Endometrial microvascular endothelial cells (primary cell): ENCODE measurements around the gene B4GALNT2. TPM values are rescaled to one million over a fixed set of nuclear protein-coding genes. Genes with fewer than 3 reads are reported as not detected.
"Not testable (repeated sequence)": the region's sequence is repeated elsewhere in the genome, so short reads cannot be mapped to it uniquely, and the experiment has no call there.

Experiments
- in situ Hi-C: cut with HindIII; loops from 2 replicates; pipeline ENCODE4 v1.10.0; 2017; ENCODE audit warnings: low sequenced_read_pairs, low pct_unique_long_range_greater_than_20kb; ENCODE audit errors: inconsistent ontology term
- total RNA-seq: library from RNA; depleted of rRNA; stranded (reverse); fragments of >200 nt; gene quantifications from one replicate; pipeline ENCODE4 v1.2.3, GENCODE V29; 2015; ENCODE audit errors: inconsistent ontology term

Gene B4GALNT2, protein sequence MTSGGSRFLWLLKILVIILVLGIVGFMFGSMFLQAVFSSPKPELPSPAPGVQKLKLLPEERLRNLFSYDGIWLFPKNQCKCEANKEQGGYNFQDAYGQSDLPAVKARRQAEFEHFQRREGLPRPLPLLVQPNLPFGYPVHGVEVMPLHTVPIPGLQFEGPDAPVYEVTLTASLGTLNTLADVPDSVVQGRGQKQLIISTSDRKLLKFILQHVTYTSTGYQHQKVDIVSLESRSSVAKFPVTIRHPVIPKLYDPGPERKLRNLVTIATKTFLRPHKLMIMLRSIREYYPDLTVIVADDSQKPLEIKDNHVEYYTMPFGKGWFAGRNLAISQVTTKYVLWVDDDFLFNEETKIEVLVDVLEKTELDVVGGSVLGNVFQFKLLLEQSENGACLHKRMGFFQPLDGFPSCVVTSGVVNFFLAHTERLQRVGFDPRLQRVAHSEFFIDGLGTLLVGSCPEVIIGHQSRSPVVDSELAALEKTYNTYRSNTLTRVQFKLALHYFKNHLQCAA
- not detected for total RNA-seq

DNA sequence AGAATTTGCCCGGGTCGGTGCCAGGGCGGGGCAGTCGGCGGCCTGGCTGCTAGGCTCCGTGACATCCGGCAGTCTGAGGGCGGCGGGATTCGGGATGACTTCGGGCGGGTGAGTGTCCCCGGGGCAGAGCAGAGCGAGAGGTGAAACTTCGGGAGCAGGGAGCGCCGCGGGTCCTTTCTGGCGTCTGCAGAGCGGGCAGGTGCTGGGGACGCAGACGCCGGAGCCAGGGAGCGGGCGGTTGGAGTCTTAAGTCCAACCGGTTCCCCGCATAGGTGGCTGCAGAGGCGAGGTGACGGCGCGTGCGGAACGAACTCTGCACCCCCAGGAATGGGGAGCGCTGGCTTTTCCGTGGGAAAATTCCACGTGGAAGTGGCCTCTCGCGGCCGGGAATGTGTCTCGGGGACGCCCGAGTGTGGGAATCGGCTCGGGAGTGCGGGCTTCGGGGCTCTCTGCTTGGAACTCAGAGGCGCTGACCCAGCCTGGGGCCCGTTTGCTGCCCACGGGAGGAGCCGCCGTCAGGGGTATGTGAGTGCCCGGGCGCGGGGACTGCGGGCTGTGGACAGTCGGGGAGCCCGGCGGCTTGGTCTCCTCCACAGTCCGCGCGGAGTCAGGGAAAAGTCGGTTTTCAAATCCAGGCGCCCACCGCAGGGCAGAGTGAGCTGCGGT lies at the start of gene B4GALNT2:
B4GALNT2 (plus strand) TSS at position 71 of the 666 bp plus-strand sequence; CDS start at position 95, 24 bp downstream.
- in situ Hi-C loops = no loop called here

DNA sequence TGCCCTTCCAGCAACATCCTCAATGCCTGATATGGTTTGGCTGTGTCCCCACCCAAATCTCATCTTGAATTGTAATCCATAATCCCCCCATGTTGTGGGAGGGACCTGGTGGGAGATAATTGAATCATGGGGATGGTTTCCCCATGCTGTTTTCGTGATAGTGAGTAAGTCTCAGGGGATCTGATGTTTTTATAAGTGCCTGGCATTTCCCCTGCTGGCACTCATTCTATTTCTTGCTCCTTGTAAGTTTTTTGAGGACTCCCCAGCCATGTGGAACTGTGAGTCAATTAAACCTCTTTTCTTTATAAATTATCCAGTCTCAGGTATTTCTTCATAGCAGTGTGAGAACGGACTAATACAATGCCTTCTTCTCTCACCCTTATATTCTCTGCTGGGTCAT lies 47.5 kb upstream of the B4GALNT2 start:
- in situ Hi-C loops = not testable (repeated sequence)

DNA sequence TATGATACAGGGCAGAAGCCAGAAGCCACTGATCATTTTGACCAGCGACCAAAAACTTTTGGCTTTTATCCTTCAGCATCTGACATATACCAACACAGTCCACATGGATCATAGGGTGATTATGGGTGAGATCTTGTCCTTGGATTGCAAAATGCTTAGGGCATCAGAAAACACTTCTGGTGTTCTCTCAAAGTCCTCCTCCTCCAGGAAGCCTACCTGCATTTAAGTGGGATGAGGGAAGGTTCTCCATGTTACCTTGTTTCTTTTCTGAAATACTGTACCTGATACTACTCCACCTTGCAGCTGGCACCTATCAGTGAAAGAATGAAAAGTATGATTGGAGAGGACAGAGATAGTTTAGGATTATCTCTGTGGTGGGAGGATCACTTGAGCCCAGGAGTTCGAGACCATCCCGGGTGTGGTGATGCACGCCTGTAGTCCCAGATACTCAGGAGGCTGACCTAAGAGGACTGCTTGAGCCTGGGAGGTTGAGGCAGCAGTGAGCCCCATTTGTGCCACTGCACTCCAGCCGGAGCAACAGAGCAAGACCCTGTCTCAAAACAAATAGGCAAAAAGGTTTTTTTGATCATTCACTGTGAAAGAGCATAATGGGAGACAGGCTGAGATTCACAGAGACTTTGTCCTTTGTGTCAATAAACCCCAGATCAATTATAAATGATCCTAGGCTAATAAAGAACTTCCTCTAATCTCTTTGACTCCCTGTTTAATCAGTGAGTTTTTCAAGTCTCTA lies 46.8 kb upstream of the B4GALNT2 start:
- in situ Hi-C loops = no loop called here

DNA sequence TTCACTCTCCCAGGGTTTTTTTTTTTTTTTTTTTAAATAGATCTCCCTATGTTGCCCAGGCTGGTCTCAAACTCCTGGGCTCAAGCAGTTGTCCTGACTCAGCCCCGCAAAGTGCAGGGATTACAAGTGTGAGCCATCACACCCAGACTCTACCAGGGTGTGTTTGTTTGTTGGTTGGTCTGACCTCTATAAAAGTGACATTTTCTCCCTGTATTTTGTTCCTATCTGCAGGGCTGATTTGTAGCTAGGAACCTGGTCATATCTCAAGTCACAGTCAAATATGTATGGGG lies 46.3 kb upstream of the B4GALNT2 start:
- in situ Hi-C loops = no loop called here

DNA sequence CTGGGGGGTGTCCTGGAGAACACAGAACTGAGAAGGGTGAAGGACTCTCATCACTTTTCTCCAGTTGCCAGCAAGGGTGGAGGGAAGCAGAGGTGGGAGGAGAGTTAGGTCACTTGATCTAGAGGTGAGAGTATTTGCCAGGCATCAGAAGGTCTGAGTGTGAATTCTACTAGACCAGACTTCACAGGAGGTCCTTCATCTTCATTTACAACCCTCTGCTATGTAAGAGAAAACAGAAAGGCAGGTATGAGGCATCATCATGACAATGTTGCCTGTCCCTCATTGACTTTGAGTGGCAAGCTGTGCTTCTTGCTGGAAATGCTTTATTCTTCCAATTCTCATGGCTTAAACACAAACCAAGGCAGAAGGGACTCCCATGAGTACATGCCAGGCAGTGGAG lies 45.9 kb upstream of the B4GALNT2 start:
- in situ Hi-C loops = no loop called here

DNA sequence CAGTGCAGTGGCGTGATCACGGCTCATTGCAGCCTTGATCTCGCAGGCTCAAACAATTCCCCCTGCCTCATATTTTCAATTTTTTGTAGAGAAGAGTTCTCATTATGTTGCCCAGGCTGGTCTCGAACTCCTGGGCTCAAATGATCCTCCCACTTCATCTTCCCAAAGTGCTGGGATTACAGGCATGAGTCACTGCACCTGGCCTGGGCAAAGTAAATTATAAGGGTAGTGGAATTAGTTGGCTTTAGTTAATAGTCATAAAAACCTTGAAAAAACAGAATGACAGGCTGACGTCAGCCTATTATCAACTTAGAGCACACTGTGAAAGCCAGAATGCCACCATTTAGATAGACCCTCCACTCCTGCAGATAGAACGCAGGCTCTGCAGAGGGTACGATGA lies 43.5 kb upstream of the B4GALNT2 start:
- in situ Hi-C loops = no loop called here

DNA sequence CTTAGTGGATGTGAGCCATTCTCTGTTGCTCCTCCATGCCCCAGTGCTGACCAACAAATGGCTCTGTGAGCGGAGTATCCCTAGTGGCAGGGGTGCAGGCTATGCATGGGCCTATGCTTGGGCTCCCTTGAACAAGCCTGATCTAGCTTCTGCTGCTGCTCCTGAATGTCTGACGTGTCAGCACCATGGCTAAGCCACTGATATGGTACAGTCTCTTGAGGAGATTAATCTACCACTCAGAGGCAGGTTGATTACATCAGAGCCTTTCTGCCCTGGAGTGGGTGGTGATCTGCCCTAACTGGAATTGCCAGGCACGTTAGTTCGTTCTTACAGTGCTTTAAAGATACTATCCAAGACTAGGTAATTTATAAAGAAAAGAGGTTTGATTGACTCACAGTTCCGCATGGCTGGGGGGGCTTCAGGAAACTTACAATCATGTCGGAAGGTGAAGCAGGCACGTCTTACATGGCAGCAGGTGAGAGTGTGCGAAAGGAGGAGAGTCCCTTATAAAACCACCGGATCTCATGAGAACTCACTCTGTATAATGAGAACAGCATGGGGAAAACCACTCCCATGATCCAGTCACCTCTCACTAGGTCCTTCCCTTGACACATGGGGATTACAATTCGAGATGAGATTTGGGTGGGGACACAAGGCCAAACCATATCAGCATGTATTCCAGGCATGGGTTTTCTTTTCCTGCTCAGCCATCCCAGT lies 41.5 kb upstream of the B4GALNT2 start:
- in situ Hi-C loops = no loop called here

DNA sequence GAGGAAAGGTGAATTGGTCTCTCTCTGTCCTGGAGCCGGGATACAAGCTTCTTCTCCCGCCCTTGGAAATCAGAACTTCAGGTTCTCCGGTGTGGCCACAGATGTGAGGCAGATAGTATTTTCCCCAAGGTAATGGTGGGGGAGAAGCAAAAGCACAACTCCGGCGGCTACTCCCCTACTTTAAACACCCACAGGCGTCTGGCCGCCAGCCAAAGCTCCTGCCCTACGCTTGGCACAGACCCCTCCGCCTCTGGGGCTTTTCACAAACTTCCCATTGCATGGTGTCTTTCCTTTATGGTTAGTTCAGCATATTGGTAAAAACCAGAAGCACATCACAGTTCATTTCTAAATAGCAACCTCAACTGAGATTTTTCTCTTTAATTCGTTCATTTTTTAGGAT lies 39.4 kb upstream of the B4GALNT2 start:
- in situ Hi-C loops = no loop called here

DNA sequence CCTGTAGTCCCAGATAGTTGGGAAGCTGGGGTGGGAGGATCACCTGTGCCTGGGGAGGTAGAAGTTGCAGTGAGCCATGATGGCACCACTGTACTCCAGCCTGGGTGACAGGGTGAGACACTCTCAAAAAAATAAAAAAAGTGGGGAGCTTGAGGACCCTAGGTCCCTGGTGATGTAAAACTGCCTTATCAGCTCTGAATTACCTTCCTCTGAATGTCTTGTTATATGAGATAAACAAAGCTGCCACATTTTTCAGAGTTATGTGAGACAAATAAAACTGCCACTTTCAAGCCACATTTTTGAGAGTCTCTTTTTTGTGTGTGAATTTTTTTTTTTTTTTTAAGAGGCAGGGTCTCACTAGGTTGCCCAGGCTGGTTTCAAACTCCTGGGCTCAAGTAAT lies 32.0 kb upstream of the B4GALNT2 start:
- in situ Hi-C loops = no loop called here

DNA sequence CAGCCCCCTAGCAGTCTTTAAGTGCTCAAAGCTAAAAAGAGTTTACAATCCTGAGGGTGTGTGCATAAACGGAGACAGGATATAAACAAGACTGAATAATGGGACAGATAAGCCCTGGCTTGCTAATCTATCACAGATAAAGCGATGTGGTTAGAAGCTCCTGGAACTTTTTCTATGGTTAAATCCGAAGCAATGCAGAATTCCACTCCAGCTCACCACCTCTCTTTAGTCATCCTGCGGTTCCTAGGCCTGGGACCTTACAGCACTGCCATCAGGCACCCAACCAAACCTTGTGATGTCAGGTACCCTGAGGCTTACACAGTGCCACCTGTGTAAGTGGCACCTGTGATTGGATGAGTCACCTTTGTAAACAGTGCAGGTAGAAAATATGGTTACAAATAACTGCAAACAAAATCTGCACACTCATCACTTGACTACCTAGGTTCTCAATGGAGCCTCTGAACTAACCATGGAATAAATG lies 31.5 kb upstream of the B4GALNT2 start:
- in situ Hi-C loops = no loop called here

DNA sequence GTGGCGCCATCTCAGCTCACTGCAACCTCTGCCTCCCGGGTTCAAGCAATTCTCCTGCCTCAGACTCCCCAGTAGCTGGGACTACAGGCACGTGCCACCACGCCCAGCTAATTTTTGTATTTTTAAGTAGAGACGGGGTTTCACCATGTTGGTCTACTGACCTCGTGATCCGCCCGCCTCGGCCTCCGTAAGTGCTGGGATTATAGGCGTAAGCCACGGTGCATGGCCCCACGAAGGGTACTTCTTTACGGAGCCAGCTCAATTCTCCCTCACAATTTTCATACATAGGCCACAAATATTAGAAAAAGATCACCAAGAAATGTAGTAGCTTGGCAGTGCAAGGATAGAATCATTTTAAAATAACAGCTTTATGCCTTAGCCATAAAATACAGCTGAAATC lies 29.2 kb upstream of the B4GALNT2 start:
- in situ Hi-C loops = not testable (repeated sequence)

DNA sequence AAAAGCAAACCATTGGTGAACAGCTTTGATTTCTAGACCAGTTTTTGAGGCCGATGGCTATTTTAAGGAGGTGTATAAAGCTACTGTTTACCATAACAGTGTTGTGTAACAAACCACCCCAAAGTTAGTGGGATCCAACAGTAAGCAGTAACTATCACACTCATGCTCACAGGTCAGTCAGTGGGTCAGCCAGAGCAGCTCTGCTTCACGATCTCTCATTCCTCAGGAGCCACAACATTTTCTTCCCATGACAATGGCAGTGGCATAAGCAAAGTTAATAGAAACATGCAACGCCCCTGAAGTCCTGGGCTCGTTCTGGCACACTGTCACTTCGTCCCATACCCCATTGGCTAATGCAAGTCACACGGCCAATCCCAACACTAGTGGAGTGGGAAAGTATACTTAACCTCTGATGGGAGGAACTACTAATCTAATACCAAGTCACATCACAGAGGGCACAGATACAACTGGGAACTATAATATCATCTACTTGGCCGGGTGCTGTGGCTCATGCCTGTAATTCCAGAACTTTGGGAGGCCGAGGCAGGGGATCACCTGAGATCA lies 28.0 kb upstream of the B4GALNT2 start:
- in situ Hi-C loops = no loop called here

DNA sequence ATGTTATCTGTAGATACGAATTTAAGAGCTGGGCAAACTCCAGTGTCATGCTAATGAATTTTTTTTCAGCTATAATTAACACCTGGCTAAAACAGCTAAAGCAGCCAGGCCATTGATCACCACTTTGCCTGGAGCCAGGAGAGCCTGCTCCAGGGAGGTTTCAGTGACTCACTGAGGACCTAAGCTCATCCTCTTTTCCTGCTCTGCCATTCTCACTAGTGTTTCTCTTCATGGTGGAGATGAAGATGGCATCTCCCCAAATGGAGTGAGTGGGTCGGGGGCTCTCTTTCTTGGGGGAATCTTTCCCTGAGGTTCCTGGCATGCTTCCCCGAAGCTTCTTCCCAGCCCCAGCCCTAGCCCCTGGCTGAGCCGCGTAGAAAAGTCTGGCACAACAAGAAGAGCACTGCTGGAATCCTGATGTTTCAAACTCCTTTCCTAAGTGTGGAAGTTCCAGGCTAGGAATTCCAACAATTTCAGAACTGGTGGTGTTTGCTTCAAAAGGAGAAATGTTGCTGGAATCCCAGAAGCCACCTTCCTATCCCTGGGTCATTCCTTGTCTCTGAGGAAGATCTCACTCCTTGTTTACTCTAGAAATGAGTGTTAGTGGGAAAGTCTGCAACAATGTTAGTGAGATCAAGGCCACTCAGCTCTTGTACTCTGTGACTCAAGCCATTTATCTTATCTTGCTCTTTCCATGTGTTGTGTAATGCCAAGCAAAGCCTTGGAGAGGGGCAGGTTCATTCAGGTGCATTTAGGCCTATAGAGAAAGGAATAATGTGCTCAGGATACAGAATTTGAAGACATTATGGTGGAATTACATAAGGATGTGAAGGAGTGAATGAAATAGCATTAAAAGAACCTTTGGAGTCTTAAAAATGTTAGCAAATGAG lies 26.0 kb upstream of the B4GALNT2 start:
- in situ Hi-C loops = no loop called here

DNA sequence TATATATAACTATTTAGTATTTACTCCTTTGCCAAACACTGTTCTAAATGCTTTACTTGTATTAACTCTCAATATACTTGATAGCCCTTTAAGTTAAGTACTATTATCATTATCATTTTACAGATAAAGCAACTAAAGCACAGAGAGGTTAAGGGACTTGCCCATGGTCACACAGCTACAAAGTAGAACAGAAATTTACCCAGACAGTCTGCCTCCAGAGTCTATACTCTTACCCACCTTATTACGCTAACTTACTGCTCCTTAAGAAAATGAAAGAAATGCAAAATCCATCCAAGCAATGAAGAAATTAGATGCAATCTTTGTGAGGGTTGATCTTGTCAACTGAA lies 25.4 kb upstream of the B4GALNT2 start:
- in situ Hi-C loops = no loop called here

DNA sequence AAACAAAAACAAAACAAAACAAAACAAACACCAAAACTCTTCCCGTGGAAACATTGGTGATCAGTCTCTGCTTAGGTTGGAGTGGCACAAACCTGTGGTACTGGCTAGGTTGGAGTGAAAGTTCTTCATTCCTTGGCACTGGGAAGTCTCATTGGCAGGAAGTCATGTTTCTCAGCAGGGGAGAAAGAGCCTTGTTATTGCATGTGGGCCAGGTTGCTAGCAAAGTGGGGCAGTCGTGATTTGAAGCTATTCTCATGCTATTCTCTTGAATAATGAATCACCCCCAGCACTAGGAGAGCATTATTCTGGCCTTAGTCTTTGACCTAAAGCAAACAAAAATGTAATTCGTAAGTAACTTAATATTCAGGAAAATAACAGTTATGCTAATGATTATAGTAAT lies 24.3 kb upstream of the B4GALNT2 start:
- in situ Hi-C loops = no loop called here

DNA sequence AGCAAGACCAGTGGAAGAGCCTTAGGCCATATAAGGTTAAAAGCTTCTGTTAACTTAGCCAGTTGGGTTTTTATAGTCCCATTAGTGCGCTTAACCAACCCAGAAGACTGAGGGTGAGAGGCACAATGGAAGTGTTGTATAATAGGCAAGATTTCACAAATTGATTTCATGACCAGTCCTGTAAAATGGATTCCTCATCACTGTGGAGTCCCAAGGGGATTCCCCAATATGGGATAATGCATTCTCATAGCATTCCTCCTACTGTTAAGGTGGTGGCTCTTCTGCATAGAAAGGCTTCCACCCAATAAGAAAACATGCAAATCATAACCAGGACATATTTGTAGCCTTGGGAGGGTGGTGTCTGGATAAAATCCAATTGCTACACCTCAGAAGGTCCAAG lies 22.1 kb upstream of the B4GALNT2 start:
- in situ Hi-C loops = no loop called here

DNA sequence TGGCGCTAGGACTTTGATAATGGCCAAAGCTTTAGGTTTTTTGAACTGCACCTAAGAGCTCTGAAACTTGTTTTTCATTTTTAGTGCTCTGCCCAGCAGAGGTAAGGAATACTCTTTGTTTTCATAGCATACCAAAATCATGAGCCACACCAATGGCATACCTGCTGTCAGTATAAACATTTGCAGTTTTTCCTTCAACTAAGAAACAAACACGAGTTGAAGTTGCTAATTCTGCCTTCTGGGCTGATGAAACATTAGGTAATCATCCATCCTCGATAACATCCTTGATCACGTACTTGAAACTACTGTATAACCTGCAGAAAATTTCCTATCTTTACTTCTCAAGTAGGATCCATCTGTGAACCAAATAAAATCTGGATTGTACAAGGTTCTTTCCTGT lies 20.6 kb upstream of the B4GALNT2 start:
- in situ Hi-C loops = no loop called here

DNA sequence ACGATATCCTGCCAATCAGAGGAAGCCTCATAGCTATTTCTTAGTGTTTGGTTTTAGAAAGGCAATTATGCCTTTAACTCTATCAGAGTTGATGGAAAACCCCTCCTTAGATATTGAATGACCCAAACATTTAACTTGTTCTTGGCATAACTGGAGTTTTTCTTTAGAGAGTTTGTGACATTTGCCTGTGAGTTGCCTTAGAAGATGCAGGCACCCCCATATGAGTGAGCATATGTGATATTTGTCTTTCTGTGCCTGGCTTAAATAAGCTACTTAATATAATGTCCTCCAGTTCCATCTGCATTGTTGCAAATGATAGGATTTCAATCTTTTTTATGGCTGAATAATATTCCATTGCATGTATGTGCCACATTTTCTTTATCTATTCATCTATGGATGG lies 19.6 kb upstream of the B4GALNT2 start:
- in situ Hi-C loops = no loop called here
